HG02759 (cell line): ENCODE measurements around the gene MYB.
A peak's percentile ranks its signal among the peaks of the same experiment; 100 is the strongest.
"Not testable (repeated sequence)": the region's sequence is repeated elsewhere in the genome, so short reads cannot be mapped to it uniquely, and the experiment has no call there.

Experiments
- ATAC-seq: cut with Tn5 transposase; IDR thresholded peaks from one replicate; pipeline ENCODE4 v1.9.1; 2021; ENCODE audit warnings: mild to moderate bottlenecking, moderate library complexity; ENCODE audit not compliant: unreplicated experiment

The MYB gene

GRCh38 chr6:135180542-135181332, at the start of gene MYB:
MYB (plus strand) TSS chr6:135181308; CDS start chr6:135181514, 206 bp downstream.
- peak; percentile 35 for ATAC-seq

- ATAC-seq, result no peak
These were observed 48.3 kb upstream of the MYB start for GRCh38 chr6:135132776-135133175.

GRCh38 chr6:135135835-135136234, 45.3 kb upstream of the MYB start:
- no peak for ATAC-seq

GRCh38 chr6:135137826-135138225, 43.3 kb upstream of the MYB start:
- no peak for ATAC-seq

- no peak for ATAC-seq
These were observed 39.9 kb upstream of the MYB start for GRCh38 chr6:135141182-135141581.

GRCh38 chr6:135141728-135142127, 39.4 kb upstream of the MYB start:
- peak; percentile 59 for ATAC-seq

GRCh38 chr6:135142232-135142631, 38.9 kb upstream of the MYB start:
- not testable (repeated sequence) for ATAC-seq

GRCh38 chr6:135144673-135145062, 36.4 kb upstream of the MYB start:
- no peak for ATAC-seq

GRCh38 chr6:135145063-135145800, 35.9 kb upstream of the MYB start:
- no peak for ATAC-seq

GRCh38 chr6:135146162-135146934, 34.8 kb upstream of the MYB start:
- no peak for ATAC-seq

GRCh38 chr6:135147637-135148592, 33.2 kb upstream of the MYB start:
- no peak for ATAC-seq

GRCh38 chr6:135148889-135149288, 32.2 kb upstream of the MYB start:
- ATAC-seq, result no peak

GRCh38 chr6:135149376-135149775, 31.7 kb upstream of the MYB start:
- no peak for ATAC-seq

- ATAC-seq, result not testable (repeated sequence)
These were observed 30.6 kb upstream of the MYB start for GRCh38 chr6:135150481-135150880.

- ATAC-seq, result not testable (repeated sequence)
These were observed 27.0 kb upstream of the MYB start for GRCh38 chr6:135154125-135154524.

GRCh38 chr6:135158397-135158796, 22.7 kb upstream of the MYB start:
- ATAC-seq, result no peak

- ATAC-seq, result peak; percentile 63
These were observed 21.6 kb upstream of the MYB start for GRCh38 chr6:135159531-135159930.

GRCh38 chr6:135161411-135162395, 19.4 kb upstream of the MYB start:
- ATAC-seq, result no peak
